GM18519 (cell line): ENCODE measurements around the gene KBTBD3.
"Not testable (repeated sequence)": the region's sequence is repeated elsewhere in the genome, so short reads cannot be mapped to it uniquely, and the experiment has no call there.

Source experiments
- ATAC-seq: cut with Tn5 transposase; IDR thresholded peaks from one replicate; pipeline ENCODE4 v1.9.1; 2021; ENCODE audit warnings: mild to moderate bottlenecking, moderate library complexity; ENCODE audit not compliant: unreplicated experiment, low FRiP score

KBTBD3 gene

GRCh38 chr11:106061954-106062949, 14.9 kb downstream of the KBTBD3 start:
- no peak for ATAC-seq

GRCh38 chr11:106061249-106061784, 15.8 kb downstream of the KBTBD3 start:
- ATAC-seq: no peak

- ATAC-seq: no peak
Measured at GRCh38 chr11:106059617-106060016, 17.5 kb downstream of the KBTBD3 start.

GRCh38 chr11:106058377-106058776, 18.8 kb downstream of the KBTBD3 start:
- not testable (repeated sequence) for ATAC-seq

GRCh38 chr11:106051103-106051502, 26.0 kb downstream of the KBTBD3 start:
- no peak for ATAC-seq

- ATAC-seq: no peak
Measured at GRCh38 chr11:106049727-106050476, 27.2 kb downstream of the KBTBD3 start.

- no peak for ATAC-seq
Measured at GRCh38 chr11:106047631-106048030, 29.5 kb downstream of the KBTBD3 start.

GRCh38 chr11:106043540-106043939, 33.6 kb downstream of the KBTBD3 start:
- ATAC-seq: no peak

- no peak for ATAC-seq
Measured at GRCh38 chr11:106032861-106033260, 44.3 kb downstream of the KBTBD3 start.

- ATAC-seq: no peak
Measured at GRCh38 chr11:106031936-106032335, 45.2 kb downstream of the KBTBD3 start.

- ATAC-seq: no peak
Measured at GRCh38 chr11:106031202-106031810, 45.8 kb downstream of the KBTBD3 start.

GRCh38 chr11:106030609-106031008, 46.5 kb downstream of the KBTBD3 start:
- no peak for ATAC-seq

- no peak for ATAC-seq
Measured at GRCh38 chr11:106022795-106023275, 54.3 kb downstream of the KBTBD3 start.

- ATAC-seq: peak; percentile 97
Measured at GRCh38 chr11:106021967-106022794, 55.0 kb downstream of the KBTBD3 start, which contains the start of gene MSANTD4. MSANTD4 (minus strand) TSS chr11:106022240; CDS start chr11:106010917, 11,323 bp downstream.

GRCh38 chr11:106021181-106021966, 55.8 kb downstream of the KBTBD3 start:
- ATAC-seq: no peak

- ATAC-seq: no peak
Measured at GRCh38 chr11:106017093-106017492, 60.1 kb downstream of the KBTBD3 start.

GRCh38 chr11:106015066-106015465, 62.1 kb downstream of the KBTBD3 start:
- no peak for ATAC-seq

GRCh38 chr11:106014620-106015019, 62.5 kb downstream of the KBTBD3 start:
- no peak for ATAC-seq

GRCh38 chr11:106014035-106014434, 63.1 kb downstream of the KBTBD3 start:
- no peak for ATAC-seq
